Panc1 (cell line): ENCODE data around the gene PCDH8.

ENCODE experiments used
- CTCF ChIP-seq: fragments of 450-650 bp; IDR thresholded peaks from 2 replicates; pipeline ENCODE4 v1.5.1; 2017; ENCODE audit warnings: mild to moderate bottlenecking
- POLR2AphosphoS5 ChIP-seq: IDR thresholded peaks from 2 replicates; pipeline ENCODE4 v1.6.1; 2012; ENCODE audit warnings: mild to moderate bottlenecking, low read depth, low read length, moderate library complexity

GRCh38 chr13:52847682-52848432 is 583 bp downstream of the PCDH8 start:
- TF ChIP-seq CTCF (no peak), POLR2AphosphoS5 (no peak)
